NCI-H748 treated with DMSO at 0.1 percent for 48 hours (cell line): ENCODE measurements around the gene CAPZA1.

Source experiments
- DNase-seq: peaks from one replicate; lab custom pipeline; 2025; lab: John Stamatoyannopoulos, UW

Gene CAPZA1

DNA sequence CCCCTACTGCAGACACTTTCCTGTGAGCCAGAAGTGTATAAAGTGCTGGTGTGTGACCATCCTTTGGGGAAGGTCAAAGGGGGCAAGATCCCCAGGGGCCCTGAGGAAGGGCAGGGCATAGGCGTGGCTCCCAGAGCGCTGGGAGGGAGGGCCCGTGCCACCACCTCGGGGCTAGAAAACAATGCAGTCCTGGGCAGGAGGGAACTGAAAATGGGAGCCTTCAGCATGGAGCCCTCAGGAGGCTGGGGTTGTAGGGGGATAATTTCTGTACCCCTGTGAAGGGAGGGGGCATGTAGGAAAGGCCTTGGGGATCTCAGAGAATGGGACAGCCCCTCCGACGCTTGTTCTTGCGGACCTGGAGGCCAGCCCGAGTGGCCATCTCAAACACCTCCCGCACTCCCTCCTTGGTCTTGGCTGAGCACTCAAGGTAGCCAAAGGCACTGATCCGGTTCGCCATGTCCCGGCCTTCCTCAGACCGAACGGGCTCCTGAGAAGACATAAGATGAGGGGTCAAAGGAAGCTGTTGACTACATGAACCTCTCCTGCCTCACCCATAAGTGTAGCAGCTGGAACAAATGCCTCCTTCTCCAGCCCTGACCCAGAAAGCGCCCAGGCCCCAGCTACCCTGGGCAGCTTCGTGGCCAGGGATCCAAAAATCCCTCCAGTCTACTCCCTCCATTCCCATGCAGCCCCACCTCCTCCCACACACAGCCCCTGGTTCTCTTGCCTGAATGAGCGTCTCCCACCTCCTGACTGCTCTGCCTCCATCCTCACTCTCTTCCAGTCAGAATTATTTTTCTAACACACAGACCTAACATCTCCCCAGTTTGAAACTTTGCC lies 81.8 kb downstream of the CAPZA1 start:
- no peak for DNase-seq

DNA sequence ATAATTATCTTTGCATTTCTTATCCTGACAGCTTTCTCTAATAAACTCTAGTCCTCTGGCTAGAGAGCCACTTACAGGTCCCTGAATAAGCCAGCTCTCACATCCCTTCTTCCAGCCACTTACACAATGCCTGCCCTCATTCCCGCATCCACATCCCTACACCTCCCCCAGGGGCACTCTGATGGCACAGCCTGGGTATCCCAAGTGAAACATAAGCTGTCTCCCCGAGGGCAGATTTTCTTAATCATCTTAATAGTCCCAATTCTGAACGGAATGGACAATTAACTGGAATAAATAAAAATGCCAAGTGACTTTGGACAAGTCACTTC lies 82.4 kb downstream of the CAPZA1 start:
- DNase-seq = no peak

DNA sequence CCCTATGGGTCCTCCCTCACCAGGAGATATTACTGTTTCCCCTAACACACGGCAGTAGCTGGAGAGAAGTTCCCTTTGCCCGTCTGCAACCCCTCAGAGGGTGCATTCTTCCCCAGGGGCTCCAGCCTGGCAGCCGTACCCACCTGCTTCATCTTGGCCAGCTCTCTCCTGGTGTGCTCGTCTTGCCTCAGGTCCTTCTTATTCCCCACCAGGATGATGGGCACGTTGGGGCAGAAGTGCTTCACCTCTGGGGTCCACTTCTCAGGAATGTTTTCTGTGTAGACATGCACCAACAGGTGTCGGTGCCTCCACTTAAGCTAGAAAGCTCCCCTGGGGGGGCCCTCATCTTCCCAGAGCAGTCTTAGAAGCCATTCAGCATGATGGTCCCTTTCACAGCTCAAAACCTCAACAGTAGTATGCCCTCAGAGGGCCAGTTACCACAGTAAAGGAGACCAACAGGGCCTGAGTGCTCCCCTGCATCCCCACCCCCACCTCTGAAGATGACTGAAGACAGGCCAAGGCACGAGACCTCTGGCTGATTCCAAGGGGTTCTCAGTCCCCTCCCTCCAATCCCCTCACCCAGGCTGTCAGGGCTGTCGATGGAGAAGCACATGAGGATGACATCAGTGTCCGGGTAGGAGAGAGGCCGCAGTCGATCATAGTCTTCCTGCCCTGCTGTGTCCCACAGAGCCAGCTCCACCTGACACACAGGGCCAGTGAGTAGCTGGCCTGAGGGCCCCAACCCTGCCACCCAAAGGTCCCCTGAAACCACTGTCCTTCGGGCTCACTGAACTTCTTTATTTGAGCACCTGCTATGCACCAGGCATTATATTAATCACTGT lies 83.0 kb downstream of the CAPZA1 start:
- DNase-seq = no peak

DNA sequence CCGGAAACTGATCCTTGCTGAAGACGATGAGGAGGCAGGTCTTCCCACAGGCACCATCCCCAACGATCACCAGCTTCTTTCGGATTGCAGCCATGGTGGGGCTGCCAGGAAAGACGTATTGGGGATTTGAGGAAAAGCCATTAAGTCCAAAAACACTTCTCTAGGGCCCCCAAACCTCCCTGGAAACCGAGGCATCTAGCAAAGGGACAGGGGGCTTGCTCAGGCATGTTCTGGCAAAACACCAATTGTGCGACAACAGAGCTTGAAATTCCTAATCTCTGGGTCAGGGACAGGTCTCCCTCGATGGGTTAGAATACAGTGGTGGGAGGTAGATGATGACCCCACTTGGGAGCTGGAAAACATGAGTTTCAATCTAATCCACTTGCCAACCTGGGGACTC lies 84.1 kb downstream of the CAPZA1 start:
- DNase-seq = no peak

DNA sequence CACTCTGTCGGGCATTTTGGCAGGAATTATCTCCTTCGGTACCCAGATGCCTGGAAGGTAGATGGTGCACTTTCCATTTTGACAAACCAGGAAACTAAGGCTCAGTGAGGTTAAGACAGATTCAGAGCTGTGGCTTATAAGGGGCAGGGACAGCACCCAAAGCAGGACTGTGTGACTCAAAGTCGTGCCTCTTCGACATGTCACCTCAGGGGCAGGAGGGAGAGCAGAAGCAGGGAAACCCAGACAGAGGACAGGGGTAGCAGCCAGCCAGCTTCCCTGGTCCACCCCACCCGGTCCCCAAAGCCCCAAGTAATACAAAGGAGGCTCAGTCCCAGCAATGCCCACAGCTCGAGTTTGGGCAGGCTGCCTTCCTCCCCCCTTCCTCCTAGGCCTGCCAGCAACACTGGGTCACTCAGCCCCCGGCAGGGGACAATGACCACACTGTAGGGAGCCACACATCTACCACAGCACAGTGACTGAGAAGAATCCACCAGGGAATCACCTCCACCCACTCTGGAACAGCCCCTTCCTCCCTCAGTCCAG lies 84.8 kb downstream of the CAPZA1 start:
- no peak for DNase-seq

DNA sequence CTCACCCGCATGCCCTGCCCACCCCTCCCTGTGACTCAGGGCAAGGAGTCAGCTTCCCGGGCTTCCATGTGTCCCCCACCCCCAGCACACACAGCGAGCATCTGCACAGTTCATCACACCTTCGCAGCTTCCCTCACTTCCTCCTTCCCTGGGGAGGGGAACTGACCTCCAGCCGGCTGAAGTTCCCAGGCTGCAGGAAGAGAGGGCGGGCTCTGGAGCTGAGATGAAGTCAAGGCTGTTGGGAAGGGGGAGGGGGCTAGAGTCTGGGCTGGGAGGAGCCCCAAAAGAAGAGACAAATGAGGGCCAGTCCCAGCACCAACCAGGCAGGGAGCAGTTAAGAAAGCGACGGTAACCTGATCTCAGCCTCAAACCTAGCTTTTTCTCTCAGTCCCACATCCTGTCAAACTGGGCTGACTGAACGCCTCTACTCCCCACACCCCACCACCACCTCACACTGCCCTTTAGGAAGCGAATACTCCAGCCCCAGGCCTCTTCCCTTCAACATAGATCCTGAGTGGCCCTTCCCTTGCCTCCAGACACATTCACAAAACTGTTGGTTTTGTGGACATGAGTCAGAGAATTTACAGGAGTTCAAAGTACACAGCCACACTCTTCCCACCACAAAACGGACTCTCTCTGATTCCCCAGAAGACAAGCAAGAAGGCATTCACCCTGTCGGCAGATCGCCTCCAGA lies 85.4 kb downstream of the CAPZA1 start:
- peak; percentile 32 for DNase-seq

DNA sequence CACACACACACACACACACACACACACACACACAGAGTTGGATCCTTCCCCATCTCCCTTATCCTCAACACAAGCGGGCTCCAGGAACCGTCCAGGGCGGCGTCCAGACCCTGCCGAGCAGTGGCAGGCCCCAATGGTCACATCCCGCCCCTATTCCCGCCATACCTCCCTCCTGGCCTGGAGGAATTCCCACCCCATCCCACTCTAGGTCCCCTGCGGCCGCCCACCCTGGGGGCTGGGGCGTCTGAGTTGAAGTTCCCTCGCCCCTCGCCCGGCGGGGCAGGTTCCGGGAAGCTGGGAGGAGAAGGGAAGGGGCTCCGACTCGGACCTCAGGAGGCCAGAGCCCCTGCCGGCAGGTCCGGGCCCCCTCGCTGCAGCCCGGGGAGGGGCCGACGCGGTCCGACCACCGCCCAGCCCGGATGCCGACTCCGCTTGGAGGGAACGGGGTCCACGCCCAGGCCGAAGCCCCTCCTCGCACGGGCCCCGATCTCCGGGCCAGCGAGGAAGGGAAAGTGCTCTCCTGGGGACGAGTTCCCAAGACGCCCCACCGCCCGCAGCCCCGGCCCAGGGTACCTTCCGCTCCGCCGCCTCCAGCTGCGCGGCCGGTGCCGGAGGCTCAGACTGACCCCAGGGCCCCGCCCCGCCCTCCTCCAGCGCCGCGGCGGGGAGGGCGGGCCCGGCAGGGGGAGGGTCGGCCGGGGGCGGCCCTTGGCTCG lies 87.0 kb downstream of the CAPZA1 start, which contains the start of gene RHOC:
Gene RHOC, minus strand, starts transcription at position 623 of the 716 bp plus-strand sequence. CDS start 3,328 bp downstream, outside the sequence.
- DNase-seq = no peak

DNA sequence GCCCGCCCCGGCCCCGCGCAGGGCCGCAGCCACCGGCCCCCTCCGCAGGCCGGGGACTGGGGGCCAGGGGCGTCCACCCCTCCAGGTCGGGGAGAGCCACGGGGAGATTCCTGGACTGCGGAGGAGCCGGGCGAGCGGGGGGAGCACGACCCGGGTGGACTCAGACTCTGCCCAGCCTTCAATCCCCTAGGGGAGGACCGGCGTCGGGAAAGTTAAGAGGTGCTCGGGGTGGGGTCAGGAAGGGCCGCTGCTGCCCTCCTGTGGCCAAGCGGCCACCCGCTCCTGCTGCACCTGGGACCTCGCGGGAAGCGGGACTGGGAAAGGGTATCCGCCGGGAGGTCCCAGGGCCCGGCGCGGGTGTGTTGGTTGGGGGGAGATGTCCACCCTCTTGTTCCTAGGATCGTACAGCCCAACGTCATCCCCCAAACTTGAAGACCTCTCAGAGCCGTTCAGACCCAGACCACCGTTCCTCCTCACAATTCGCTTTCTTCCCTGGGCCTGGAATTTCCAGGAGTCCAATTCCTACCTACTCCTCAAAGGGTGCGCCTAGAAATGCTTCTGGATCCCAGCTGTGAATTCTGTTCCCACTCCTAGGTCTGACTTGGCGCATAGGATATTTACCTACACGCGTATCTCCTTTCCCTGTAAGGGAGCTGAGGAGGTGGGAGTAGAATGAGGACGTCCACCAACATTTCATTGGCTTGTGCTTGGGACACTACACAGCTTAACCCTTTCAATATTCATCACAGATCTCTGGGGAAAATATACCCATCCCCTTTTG lies 87.8 kb downstream of the CAPZA1 start:
- DNase-seq = peak; percentile 47

DNA sequence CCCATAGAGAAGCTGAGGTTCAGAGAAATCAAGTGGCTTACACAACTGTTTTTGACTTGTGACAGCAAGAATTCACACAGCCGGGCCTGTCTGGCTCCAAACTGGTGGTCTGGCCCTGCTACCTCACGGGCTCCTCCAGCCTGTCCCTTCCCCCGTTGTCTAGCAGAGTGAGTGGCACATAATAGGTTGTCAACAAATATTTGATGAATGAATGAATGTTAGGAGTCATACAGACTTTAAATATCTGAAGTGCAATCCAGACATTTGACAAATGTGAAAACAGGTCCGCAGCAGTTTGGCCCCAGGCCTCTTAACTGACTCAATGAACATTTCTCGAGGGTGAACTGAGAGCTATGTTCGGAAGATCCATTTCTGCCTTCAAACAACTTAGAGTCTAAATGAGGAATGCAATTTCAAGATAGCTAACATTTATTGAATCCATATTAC lies 88.4 kb downstream of the CAPZA1 start:
- DNase-seq = no peak

DNA sequence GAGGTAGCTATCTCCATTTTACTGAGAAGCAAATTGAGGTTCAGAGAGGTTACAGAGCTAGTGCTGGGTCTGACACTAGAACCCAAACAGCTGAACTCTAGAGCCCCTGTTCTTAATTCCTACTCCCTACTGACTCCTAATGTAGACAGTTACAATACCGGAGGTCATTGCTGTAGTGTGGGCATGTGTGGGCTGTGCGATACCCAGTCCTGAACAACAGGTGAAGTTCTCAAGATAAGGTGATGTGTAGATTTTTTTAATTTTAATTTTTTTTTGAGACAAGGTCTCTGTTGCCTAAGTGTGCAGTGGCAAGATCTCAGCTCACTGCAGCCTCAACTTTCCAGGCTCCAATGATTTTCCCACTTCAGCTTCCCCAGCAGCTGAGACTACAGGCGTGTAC lies 88.9 kb downstream of the CAPZA1 start:
- DNase-seq = no peak

DNA sequence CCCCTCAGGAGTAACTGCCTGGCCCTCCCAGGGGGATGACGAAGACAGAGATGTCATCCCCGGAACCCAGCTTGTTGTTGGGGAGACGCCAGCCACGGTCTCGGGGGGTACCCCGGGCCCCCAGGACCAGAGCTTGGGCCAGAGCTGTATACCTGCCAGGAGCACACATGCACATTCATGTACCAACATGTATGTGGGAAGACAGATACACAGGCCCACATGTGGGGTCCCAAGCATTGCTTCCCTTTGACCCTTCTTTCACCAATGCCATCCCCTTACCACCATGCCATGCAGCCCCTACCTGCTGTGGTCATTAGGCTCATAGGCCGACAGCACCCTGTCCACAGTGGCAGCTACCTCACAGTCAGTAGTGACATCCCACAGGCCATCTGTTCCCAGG lies 90.5 kb downstream of the CAPZA1 start:
- no peak for DNase-seq

DNA sequence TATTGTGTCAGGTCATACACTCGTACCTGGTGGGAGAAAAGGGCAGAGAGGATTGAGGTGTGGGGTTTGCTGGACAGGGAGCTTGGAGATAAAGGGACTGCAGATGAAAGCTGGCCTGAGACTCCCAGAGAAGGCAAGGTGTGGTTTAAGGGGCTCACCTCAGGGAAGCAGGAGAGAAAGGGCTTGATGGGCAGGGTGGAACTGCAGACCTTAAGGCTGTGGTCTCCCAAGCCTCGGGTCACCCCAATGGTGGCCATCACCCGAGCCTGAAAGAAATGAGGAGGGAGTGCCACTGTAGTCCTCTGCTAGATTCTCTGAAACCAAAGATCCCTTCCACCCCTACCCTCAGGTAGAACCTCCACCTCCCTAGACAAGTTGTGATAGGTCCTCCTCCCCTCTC lies 91.0 kb downstream of the CAPZA1 start:
- DNase-seq = no peak

DNA sequence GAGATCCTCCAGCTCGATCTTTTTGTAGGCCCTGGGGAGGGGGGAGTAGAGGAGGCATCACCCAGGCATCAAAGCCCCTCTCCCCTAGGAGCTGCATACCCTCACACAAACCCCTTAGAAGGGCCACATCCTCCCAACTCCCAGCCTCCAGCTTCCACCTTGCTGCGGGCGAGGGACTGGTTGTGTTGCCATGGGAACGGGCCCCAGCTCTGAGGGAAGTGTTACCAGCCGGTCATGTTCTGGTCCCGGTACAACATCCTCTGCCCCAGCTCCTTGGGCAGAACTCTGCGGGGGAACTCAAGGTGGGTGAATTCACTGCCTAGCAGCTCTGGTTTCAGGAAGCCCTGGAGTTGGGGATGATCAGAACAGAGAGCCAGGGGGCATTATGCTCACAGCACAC lies 91.4 kb downstream of the CAPZA1 start:
- no peak for DNase-seq

DNA sequence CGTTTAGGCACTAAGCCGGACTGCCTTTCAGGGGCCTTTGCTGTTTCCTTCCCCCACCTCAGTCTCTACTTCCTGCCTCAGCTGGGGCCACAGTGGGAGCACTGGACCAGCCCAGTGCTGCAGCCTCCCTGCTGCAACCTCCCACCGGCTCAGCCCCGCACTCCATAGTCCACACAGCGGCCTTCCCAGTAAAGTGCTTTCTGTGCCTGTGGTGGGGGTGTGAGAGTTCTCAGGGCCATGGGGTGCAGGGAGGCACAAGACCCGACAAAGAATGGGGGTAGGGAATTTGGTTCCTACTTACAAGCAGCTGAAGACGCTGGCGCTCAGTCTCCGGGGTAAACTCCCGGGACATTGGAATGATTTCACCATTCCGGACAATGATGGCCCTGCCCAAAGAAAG lies 92.0 kb downstream of the CAPZA1 start:
- no peak for DNase-seq

DNA sequence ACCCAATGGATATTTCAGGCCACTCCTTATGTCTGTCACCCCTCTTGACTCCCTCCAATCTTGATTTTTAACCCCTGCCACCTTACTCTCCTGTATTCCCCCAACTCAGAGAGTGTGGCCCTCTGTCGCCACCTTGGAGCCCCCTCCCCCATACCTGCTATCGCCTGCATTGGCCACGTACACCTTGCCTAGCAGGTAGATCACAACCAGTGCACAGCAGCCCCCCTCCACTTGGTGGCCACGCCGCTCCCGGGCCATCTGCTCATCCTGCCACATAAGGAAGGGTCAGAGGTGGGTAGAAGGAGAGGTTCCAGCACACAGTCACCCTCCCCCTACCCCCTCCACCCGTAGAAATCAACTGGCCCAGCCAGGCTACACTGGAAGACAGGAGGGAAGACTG lies 92.6 kb downstream of the CAPZA1 start:
- no peak for DNase-seq

DNA sequence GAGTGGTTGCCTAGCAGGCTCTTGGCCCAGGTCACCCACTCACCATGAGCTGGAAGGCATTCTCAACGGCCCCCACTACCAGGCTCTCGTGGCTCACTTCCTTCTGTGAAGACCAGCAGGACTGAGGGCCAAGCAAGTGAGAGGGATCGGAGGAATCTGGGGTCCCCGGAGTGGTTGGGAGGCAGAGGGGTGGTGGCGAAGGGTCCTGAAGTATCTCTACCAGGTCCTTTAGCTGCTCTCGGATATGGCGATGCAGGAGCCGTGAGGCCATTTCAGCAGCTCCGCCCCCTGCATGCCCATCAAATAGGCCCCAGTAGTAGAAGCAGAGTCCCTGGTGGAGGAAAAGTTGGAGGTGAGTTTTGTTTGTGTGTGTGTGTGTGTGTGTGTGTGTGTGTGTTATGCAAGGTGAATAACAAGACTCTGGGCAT lies 93.1 kb downstream of the CAPZA1 start:
- DNase-seq = no peak

DNA sequence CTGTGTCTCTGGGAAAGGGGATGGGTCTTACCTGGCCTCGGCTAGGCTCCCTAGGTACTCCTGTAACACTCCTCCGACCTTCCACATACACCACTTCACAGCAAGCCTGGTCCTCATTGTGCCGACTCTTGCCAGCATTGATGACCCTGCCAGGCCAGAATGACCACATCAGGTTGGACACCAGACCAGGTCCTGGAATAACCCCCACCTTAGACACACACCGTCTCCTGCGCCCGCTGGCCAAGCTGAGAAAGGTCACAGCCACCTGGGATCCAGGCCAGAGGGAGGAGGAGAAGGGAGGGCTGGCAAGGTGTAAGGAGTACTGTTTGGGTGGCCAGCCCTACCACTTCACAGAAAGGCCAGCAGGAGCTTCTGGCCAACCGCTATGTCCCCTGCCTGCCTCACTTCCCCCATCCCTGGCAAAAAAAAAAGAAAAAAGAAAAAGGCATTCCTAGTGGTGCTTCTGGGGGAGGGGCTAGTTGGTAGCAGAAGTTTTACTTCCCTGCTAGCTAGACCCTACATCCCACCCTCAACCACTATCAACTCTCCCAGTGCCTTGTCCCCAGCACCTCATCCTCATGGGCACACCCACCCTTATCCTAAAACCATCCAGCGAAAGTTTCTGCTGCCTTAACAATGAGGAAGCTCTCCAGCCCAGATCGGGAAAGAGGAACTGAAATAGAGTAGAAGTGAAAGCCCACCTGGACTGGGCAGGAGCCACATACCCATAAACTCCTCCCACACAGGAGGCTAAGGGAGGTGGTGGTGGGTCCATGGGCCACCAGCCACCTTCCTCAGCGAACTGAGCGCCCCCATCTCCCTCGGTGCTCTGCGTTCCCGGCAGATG lies 94.1 kb downstream of the CAPZA1 start:
- no peak for DNase-seq

DNA sequence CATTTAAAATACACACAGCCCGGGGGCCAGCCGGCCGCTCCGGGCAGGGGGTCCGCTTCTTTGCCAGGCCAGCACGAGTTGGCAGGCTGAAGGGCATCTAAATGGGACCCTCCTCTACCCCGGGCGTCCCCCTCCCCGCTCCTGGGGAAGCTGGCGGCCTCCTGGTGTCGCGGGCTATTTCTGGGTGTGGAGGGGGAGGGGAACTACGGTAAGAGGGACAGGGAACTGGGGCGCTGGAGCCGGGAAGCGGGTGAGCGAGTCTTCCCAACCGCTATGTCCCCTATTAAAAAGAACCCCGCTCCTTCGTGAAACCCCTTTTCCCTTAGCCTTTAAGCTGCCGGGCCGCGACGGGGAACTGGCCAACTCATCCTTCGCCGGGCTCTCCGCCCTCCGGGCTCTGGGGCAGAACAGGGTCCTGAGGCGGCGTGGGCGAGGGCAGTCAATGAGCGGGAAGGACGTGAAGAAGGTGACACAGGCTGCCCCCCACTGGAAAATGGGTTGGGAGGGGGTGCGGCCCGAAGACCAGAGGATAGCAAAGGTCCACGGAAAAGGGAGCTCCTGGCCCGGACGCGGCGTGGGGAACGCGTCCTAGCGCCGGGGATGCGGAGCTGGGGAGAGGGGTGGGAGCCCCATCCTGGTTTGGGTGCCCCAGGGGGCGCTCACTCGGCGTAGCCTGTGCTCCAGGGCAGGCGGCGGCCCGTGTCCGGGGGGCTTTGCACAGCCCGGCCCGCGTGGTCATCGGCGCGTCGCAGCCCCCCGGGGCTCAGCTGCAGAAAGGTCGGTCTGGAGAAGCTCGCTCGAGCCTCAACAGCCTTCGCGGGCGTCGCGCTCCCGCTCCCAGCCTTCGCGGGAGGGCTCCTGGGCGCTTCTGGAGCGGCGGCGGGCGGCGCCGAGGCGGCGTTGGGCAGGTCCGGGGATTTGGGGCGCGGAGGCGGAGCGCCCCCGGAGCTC lies 95.0 kb downstream of the CAPZA1 start:
- no peak for DNase-seq
